ENCODE results near the gene APOBEC2.

DNA sequence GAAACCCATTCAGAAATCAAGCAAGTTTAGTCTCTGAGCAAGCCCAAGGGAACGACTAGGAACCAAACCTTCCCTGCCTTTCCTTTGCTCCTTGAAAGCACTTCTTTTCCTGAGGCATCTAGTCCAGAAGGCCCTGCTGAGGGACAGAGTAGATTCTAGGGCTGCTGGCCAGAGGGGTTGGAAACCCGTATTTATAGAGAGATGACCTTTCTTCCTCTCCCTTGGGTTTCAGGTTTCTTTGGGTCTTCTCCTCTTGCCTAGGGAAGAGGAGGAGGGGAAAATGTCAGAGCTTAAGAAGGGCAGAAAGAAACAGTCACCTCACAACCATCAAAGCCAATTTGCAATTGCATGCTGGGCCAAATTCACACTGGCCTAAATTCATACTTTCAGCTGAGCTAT, 5.8 kb downstream of the APOBEC2 start:
- TF ChIP-seq POLR2A (IDR thresholded peaks at IDR 0.05; ENCODE audit: low read length) (no peak), GATA1 (IDR thresholded peaks at IDR 0.05; ENCODE audit: low read depth, low read length) (no peak)
